Measurements from ENCODE around the gene RPRD1A. TPM values are rescaled to one million over a fixed set of nuclear protein-coding genes. Genes with fewer than 3 reads are reported as not detected.

Gene RPRD1A
- total and polyA plus RNA-seq, 2 of the 4 experiments (the other 2 are of a cell fraction): 23.3 to 27.2 TPM

GRCh38 chr18:36035253-36035652 is 32.1 kb downstream of the RPRD1A start:
- peaks cover 1% of the 10 kb centered on the region; the same call in 1 of the 2 replicates for H3K4me1 ChIP-seq (ENCODE audit: control insufficient read depth, insufficient read depth, low read length)
- H3K4me2 ChIP-seq (ENCODE audit: low read depth, low read length): no peak overlapping the region
- ChIA-PET POLR2A (ENCODE audit: unreplicated experiment) (no interaction called here), CTCF (no interaction called here)
- no peak overlapping the region for H3K4me3 ChIP-seq (ENCODE audit: insufficient read depth, low read depth, low read length)
- no peaks in the 10 kb centered on the region for H3K9me1 ChIP-seq (ENCODE audit: insufficient read depth, low read length)
- peaks cover 5% of the 10 kb centered on the region; the same call in 1 of the 2 replicates for H3K9me3 ChIP-seq (ENCODE audit: control insufficient read depth, insufficient read depth, low read length)
- intact Hi-C loops (cut with micrococcal nuclease): no loop called here
- H3K18ac ChIP-seq (ENCODE audit: low read depth, low read length): no peak overlapping the region
- H2BK20ac ChIP-seq (ENCODE audit: low read depth, low read length): no peak overlapping the region
- H3K14ac ChIP-seq (replicated peaks; ENCODE audit: low read depth, low read length): no peak overlapping the region
- ATAC-seq (ENCODE audit: low read depth): no peak
- DNase-seq: no peak
- H3K56ac ChIP-seq (ENCODE audit: extremely low read depth, insufficient read depth, low read length): no peak overlapping the region
- H2AK5ac ChIP-seq (ENCODE audit: low read depth, low read length): no peak overlapping the region
- dilution Hi-C loops (cut with HindIII; ENCODE audit: low sequenced_read_pairs, unreplicated experiment): no loop called here
- no peak overlapping the region for H3K23ac ChIP-seq (ENCODE audit: low read depth, low read length)
- H3K36me3 ChIP-seq (ENCODE audit: control insufficient read depth, insufficient read depth, low read length): no peaks in the 10 kb centered on the region
- no peak overlapping the region for H4K91ac ChIP-seq (ENCODE audit: insufficient read depth, low read depth, low read length)
- no peak overlapping the region for H3K4ac ChIP-seq (ENCODE audit: low read depth, low read length)
- H3K79me1 ChIP-seq (ENCODE audit: low read depth in 1 of 2, low read length in 2 of 2): peaks cover 33 to 56% of the 10 kb centered on the region in 2 experiments
- no peak overlapping the region for H3K27ac ChIP-seq (ENCODE audit: insufficient read depth, low read length)
- no peak overlapping the region for H4K5ac ChIP-seq (ENCODE audit: low read depth, low read length)
- TF ChIP-seq FOS (IDR thresholded peaks at IDR 0.05; ENCODE audit: low read depth, low read length) (no peak), SMC3 (IDR thresholded peaks at IDR 0.05; ENCODE audit: low read depth, low read length) (no peak), MAZ (IDR thresholded peaks at IDR 0.05; ENCODE audit: borderline replicate concordance, low read depth, low read length) (no peak), NFE2L2 (IDR thresholded peaks at IDR 0.05; ENCODE audit: low read depth, low read length) (no peak), ELK1 (IDR thresholded peaks at IDR 0.05; ENCODE audit: borderline replicate concordance, low read depth, low read length) (no peak)
- no TSS peak for BruUV-seq (replicated peaks)
- in situ Hi-C loops (cut with MboI; ENCODE audit: low sequenced_read_pairs): no loop called here
- no peak overlapping the region for H3K9ac ChIP-seq (ENCODE audit: low read depth, low read length)
- H2AFZ ChIP-seq (replicated peaks; ENCODE audit: low read length, poor library complexity): no peak overlapping the region
- no peak overlapping the region for H2BK5ac ChIP-seq (ENCODE audit: low read depth, low read length, poor library complexity, severe bottlenecking)
- H2BK120ac ChIP-seq (ENCODE audit: low read depth, low read length): no peak overlapping the region
- no peak overlapping the region for H4K8ac ChIP-seq (ENCODE audit: low read depth in 2 of 2, low read length in 2 of 2)
- no peak overlapping the region for H2BK15ac ChIP-seq (ENCODE audit: low read depth, low read length)
- H3K27me3 ChIP-seq (ENCODE audit: control insufficient read depth, insufficient read depth, low read length): no peaks in the 10 kb centered on the region
- H2AK9ac ChIP-seq (replicated peaks; ENCODE audit: low read depth, low read length, poor library complexity): no peak overlapping the region
- H4K20me1 ChIP-seq (ENCODE audit: insufficient read depth, low read length): peaks cover 5% of the 10 kb centered on the region; the same call in 1 of the 2 replicates

Measured in IMR-90 (cell line).